Fibroblast of villous mesenchyme (primary cell): Measurements from ENCODE around the gene GSDMA. TPM values are rescaled to one million over a fixed set of nuclear protein-coding genes. Genes with fewer than 3 reads are reported as not detected.

Experiments used
- DNase-seq: peaks from one replicate; pipeline ENCODE4 v3.0.0-alpha.2; 2010; ENCODE audit warnings: low read depth
- H3K4me3 ChIP-seq: 2 replicates; pipeline ENCODE4 v1.5.1; 2011; ENCODE audit warnings: low read depth, mild to moderate bottlenecking, low read length
- total RNA-seq: library from RNA; depleted of rRNA; stranded (reverse); fragments of >200 nt; gene quantifications from 2 replicates; pipeline ENCODE4 v1.2.3, GENCODE V29; 2012
- TF ChIP-seq, protein P1 (sequence below): IDR thresholded peaks from 2 replicates; pipeline ENCODE4 v1.5.1; 2012; ENCODE audit warnings: low read depth, mild to moderate bottlenecking, low read length; ENCODE audit not compliant: insufficient read depth

The GSDMA gene
- total RNA-seq, 1 donor, result under 0.01 TPM

DNA sequence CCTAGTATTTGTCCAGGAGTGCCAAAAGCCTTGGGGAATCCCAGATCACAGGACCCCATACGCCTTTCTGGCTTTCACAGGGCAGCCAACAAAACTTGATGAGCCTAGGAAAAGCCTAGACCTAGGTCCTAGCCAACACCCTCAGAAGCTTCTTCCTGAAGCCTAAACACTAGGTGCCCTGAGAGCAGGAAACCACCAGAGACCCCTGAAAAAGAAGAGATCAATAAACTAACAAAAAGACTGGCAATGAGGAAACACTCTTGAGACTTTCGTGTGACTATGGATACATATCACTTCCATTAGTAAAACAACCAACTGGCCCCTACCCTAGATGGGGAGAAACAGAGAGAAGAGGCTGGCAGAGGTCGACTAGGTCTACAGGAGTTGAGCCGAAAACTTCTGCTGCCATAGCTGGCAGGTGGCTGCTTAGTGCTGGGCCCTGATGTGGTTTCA, 36.6 kb upstream of the GSDMA start:
- H3K4me3 ChIP-seq, result peak overlapping the region; percentile 92
- TF ChIP-seq, protein P1, sequence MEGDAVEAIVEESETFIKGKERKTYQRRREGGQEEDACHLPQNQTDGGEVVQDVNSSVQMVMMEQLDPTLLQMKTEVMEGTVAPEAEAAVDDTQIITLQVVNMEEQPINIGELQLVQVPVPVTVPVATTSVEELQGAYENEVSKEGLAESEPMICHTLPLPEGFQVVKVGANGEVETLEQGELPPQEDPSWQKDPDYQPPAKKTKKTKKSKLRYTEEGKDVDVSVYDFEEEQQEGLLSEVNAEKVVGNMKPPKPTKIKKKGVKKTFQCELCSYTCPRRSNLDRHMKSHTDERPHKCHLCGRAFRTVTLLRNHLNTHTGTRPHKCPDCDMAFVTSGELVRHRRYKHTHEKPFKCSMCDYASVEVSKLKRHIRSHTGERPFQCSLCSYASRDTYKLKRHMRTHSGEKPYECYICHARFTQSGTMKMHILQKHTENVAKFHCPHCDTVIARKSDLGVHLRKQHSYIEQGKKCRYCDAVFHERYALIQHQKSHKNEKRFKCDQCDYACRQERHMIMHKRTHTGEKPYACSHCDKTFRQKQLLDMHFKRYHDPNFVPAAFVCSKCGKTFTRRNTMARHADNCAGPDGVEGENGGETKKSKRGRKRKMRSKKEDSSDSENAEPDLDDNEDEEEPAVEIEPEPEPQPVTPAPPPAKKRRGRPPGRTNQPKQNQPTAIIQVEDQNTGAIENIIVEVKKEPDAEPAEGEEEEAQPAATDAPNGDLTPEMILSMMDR, result no peak
- no peak for DNase-seq

DNA sequence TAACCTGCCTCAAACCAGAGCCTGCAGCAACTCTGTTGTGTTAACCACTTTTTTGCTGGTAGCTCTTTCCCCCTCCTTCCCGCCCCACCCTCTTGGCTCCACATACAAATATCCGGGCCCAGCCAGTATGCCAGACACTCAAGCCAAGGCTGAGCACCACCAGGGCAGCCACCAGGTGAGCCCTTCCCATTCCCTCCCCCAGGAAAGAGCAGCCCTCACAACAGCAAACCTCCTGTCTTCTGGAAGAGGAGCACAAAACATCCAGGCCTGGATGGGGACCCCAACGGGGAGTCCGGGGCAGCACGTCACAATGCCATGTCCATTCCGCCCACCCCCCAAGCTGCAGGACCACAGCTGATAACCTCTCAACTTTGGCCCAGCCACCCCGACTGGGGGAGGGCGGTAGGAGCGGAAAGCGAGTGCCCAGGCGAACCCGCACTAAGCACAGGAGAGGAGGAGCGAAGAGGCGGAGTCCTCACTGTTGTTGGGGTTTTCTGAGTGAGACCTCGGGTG, 36.2 kb upstream of the GSDMA start:
- TF ChIP-seq, protein P1, result no peak
- DNase-seq, result peak; percentile 52
- H3K4me3 ChIP-seq, result peak overlapping the region; percentile 92

DNA sequence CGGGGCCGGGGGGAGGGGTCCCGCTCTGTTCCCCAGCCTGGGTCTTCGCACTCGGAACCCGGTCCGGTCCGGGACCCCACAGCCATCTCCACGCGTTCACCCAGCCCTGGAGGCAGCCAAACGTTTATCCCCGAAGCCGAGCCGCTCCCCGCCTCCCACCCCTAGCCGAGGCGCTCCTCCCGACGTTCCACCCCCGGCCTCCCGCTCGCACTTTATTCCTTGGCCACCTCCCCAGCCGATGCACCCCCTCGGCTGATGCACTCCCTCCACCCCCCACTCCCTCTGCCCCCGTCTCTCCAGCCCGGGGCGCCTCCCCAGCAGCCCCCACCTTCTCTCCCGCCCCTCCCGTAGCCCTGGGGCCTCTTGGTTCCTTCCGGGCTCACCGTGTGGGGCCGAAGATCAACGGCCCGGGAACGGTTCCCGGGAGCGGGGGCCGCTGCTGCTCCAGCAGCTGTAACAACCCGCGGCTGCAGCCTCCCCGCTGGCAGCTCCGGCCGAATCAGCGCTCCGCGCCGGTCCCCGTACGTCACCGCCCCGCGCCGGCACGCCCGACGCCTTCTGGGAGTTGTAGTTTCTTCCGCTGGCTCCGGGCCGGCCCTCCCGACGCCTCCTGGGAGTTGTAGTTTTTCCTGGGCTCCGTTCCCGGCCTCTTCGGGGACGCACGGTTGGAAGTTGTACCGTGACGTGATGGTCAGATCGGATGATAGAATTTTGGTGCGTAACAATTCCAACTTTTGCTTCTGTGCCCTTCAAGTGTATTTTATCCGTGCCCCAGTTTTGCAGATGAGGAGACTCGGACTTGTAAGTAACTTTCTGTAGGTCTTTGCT, 35.5 kb upstream of the GSDMA start, which contains the start of the genes LRRC3C and ORMDL3:
Gene LRRC3C, plus strand, starts transcription at position 632 of the 828 bp plus-strand sequence. CDS start 13,792 bp downstream, outside the sequence.
Gene ORMDL3, minus strand, starts transcription at position 501 of the 828 bp plus-strand sequence. CDS start 3,398 bp downstream, outside the sequence.
- peak; percentile 96 for DNase-seq
- peak within 1 kb of the TSS; percentile 92 for H3K4me3 ChIP-seq
- TF ChIP-seq, protein P1, result no peak

DNA sequence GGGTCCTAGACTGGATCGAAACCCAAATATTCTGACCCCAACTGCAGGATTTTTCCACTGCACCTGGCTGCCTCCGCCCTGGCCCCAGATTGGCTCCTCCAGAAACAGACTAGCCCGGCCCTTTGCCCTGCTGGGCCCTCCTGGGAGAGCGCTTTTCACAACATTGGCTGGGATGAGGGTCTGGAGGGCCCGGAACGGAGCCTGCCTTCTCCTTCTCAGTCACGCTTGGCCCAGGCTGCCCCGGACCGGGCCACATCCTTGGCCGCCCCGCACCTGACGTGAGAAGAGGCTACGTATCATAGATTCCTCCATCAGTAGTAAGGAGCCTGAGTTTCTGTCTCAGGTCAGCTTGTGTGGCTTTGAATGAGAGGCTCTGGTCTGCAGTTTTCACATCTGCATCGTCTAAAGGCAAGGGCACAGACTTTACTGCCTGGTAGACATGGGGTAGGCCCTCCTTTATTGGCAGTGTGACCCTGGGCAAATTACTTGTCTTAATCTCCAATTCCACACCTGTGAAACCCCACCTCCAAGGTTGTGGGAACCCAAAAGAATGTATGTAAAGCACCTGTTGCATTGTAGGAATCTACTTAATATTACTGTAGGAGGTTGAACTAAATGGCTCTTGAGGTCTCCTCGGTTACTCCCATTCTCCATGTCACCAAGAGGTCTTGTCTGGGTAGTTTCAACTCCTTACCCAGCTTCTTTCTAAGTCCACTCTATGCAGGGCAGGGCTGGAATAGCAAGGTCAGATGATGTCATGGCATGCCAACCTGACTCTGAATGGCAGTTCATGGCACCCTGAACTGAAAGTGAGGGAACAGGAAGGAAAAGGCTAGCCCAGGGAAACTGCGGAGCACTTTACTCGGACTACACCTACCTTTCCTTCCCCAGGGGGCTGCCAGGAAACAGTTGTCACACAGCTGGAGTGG, 34.6 kb upstream of the GSDMA start:
- DNase-seq, result no peak
- H3K4me3 ChIP-seq, result peak overlapping the region; percentile 92
- TF ChIP-seq, protein P1, result no peak

DNA sequence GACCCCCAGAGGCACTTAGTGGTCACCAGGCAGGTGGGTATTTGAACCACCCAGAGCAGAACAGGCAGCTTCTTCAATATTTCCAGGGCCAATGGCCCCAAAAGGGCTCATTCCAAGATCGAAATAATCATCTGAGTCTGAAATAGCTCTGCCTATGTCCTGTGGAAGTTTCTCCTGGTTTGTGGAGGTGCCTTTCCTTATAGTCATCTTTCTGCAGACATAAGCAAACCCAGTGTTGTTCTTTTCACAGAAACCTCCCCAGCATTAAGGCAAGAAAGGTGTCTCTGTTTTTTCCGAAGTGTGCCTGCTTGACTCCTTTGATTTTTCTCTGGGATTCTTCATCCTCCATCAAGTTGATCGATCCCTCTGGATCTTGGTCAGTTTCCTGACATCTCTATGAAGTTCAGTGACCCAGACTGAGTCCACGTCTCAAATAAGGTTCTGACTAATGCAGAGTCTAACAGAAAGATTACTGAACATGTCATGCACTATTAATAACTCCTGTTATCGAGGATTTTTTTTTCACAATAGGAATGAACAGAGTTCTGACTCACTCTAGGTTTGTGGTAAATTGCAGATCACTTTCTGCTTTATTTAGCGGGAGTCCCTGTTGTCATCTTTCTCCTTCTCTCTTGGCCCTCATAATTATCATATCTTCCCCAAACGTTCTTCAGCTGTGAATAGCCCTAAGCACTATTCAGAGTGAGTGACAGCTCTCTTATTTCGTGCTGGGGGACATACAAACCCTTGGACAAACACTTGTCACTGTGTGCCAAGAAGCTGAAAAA, 33.8 kb upstream of the GSDMA start:
- no peak overlapping the region for H3K4me3 ChIP-seq
- DNase-seq, result peak; percentile 92
- TF ChIP-seq, protein P1, result no peak
